ENCODE data around the gene NTRK1.
A peak's percentile ranks its signal among the peaks of the same experiment; 100 is the strongest.

The NTRK1 gene

GRCh38 chr1:156826630-156827029 lies 34.0 kb upstream of the NTRK1 start:
- no peak overlapping the region for H3K4me3 ChIP-seq (ENCODE audit: low read depth, low read length)
- TF ChIP-seq, protein P1, sequence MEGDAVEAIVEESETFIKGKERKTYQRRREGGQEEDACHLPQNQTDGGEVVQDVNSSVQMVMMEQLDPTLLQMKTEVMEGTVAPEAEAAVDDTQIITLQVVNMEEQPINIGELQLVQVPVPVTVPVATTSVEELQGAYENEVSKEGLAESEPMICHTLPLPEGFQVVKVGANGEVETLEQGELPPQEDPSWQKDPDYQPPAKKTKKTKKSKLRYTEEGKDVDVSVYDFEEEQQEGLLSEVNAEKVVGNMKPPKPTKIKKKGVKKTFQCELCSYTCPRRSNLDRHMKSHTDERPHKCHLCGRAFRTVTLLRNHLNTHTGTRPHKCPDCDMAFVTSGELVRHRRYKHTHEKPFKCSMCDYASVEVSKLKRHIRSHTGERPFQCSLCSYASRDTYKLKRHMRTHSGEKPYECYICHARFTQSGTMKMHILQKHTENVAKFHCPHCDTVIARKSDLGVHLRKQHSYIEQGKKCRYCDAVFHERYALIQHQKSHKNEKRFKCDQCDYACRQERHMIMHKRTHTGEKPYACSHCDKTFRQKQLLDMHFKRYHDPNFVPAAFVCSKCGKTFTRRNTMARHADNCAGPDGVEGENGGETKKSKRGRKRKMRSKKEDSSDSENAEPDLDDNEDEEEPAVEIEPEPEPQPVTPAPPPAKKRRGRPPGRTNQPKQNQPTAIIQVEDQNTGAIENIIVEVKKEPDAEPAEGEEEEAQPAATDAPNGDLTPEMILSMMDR (IDR thresholded peaks at IDR 0.05; ENCODE audit: control insufficient read depth, extremely low read depth, insufficient read depth) = no peak
- no peak for DNase-seq (ENCODE audit: low read depth)

- TF ChIP-seq, protein P1 (IDR thresholded peaks at IDR 0.05; ENCODE audit: control insufficient read depth, extremely low read depth, insufficient read depth) = no peak
- H3K4me3 ChIP-seq (ENCODE audit: low read depth, low read length) = no peak overlapping the region
- no peak for DNase-seq (ENCODE audit: low read depth)
These were observed 32.1 kb upstream of the NTRK1 start for GRCh38 chr1:156828400-156829124.

DNA sequence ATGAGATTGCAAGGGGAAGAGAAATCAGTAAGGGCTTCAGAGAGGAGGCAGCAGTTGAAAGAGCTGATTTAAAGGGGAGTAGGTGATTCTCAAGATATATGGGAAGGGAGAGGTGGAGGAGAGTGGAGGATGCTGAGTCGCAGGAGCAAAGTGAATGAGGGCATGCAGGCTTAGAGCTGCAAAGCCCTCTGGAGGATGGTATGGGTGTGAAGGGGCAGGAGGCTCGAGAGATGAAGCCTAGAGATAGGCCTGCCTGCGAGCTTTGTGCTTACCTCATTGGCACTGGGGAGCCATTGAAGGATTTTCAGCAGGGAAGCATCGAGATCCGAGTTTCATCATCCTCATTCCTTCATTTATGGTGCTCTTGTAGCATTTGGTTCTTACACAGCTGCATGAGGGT lies 28.2 kb upstream of the NTRK1 start:
- DNase-seq (ENCODE audit: low read depth) = no peak
- TF ChIP-seq, protein P1 (IDR thresholded peaks at IDR 0.05; ENCODE audit: control insufficient read depth, extremely low read depth, insufficient read depth) = no peak
- no peak overlapping the region for H3K4me3 ChIP-seq (ENCODE audit: low read depth, low read length)

DNA sequence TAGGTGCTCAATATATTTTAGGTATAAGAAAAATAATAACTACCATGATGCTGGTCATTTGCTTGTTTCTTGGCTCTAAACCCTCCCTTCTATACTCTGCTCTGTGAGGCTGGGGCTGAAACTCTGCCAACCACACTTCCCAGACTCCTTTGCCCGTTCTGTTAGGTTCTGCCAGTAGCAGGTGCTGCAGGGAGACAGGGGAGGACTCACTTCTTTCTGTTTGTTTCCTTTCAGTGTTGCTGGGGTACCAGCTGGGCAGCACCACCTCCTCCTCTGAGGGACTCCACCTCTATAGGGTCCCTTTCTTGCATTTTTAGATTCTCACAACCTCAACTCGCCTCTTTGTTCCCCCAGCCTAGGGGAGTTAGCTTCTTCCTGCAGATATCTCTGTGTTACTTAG lies 27.1 kb upstream of the NTRK1 start:
- no peak for DNase-seq (ENCODE audit: low read depth)
- H3K4me3 ChIP-seq (ENCODE audit: low read depth, low read length) = no peak overlapping the region
- TF ChIP-seq, protein P1 (IDR thresholded peaks at IDR 0.05; ENCODE audit: control insufficient read depth, extremely low read depth, insufficient read depth) = 0 out of 2 replicates have a peak, but pooled peaks have one; percentile 24

DNA sequence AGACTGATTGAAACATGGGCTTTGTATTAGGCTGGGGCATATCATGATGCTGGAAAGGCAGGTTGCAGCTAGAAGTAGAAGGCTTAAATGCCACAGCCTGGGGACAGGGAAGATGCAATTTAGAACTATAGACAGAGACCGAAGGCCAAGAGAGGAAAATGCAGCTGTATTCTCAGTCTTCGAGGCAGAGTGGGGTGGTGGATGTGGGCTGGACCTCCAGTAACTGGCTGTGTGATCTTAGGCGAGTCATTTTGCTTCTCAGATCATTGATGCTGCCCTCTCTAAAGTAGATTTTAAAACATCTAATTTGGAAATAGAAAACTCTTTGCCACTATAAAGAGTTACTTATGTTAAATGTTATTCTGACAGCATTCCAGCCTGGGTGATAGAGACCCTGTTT lies 26.3 kb upstream of the NTRK1 start:
- TF ChIP-seq, protein P1 (IDR thresholded peaks at IDR 0.05; ENCODE audit: control insufficient read depth, extremely low read depth, insufficient read depth) = no peak
- H3K4me3 ChIP-seq (ENCODE audit: low read depth, low read length) = no peak overlapping the region
- no peak for DNase-seq (ENCODE audit: low read depth)

DNA sequence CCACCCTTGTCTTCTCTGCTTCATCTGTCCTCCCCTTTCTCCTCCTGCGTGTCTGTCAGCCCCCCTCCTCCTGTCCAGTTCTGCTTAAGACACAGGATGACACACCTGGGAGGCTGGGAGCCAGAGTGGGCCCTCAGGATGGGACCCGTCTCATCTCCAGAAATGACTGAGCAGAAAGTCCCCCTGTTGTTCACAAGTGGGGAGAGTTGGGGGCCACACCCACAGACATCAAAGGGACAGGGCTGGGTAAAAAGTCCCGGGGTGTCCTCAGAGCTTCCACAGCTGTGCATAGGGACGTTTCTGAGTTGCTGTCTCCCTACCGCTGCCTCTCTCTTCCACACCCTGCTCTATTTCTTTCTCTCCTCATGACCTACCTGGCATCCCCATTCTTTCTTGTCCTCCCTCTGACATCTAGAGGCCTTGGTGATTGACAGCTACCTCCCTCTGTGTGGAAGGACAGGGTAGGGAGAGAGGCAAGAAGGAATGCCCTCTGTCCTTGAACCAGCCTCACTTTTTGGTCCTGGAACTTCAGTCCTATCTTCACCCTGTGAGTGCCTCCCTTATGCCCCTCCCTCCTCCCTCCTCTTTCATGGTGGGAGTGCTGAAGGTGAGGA lies 24.5 kb upstream of the NTRK1 start:
- no peak for DNase-seq (ENCODE audit: low read depth)

More for the DNA sequence above, 24.5 kb upstream of the NTRK1 start:
- H3K4me3 ChIP-seq (ENCODE audit: low read depth, low read length) = no peak overlapping the region
- TF ChIP-seq, protein P1 (IDR thresholded peaks at IDR 0.05; ENCODE audit: control insufficient read depth, extremely low read depth, insufficient read depth) = no peak
